ENCODE measurements around the gene SPATA9.
A peak's percentile ranks its signal among the peaks of the same experiment; 100 is the strongest.
"Not testable (repeated sequence)": the region's sequence is repeated elsewhere in the genome, so short reads cannot be mapped to it uniquely, and the experiment has no call there.

Gene SPATA9

GRCh38 chr5:95672641-95673040 is 10.2 kb downstream of the SPATA9 start:
- no peak for FAIRE-seq

- no peak for FAIRE-seq
Observed at GRCh38 chr5:95671826-95672225, 11.0 kb downstream of the SPATA9 start.

GRCh38 chr5:95670568-95670967 is 12.2 kb downstream of the SPATA9 start:
- FAIRE-seq, result no peak

GRCh38 chr5:95669985-95670384 is 12.8 kb downstream of the SPATA9 start:
- FAIRE-seq, result no peak

- peak; percentile 94 for FAIRE-seq
Observed at GRCh38 chr5:95669540-95669939, 13.3 kb downstream of the SPATA9 start.

GRCh38 chr5:95668728-95669127 is 14.1 kb downstream of the SPATA9 start:
- no peak for FAIRE-seq

- no peak for FAIRE-seq
Observed at GRCh38 chr5:95668216-95668615, 14.6 kb downstream of the SPATA9 start.

- FAIRE-seq, result no peak
Observed at GRCh38 chr5:95667678-95668077, 15.1 kb downstream of the SPATA9 start.

- FAIRE-seq, result no peak
Observed at GRCh38 chr5:95667061-95667618, 15.7 kb downstream of the SPATA9 start.

GRCh38 chr5:95664204-95664786 is 18.5 kb downstream of the SPATA9 start:
- FAIRE-seq, result peak; percentile 99

- no peak for FAIRE-seq
Observed at GRCh38 chr5:95662946-95663345, 19.8 kb downstream of the SPATA9 start.

GRCh38 chr5:95660060-95660459 is 22.7 kb downstream of the SPATA9 start:
- no peak for FAIRE-seq

- FAIRE-seq, result no peak
Observed at GRCh38 chr5:95655575-95655974, 27.2 kb downstream of the SPATA9 start.

- FAIRE-seq, result no peak
Observed at GRCh38 chr5:95654196-95654595, 28.6 kb downstream of the SPATA9 start.

- no peak for FAIRE-seq
Observed at GRCh38 chr5:95652849-95653248, 29.9 kb downstream of the SPATA9 start.

GRCh38 chr5:95649842-95650620 is 32.8 kb downstream of the SPATA9 start:
- FAIRE-seq, result no peak

GRCh38 chr5:95649274-95649673 is 33.5 kb downstream of the SPATA9 start:
- FAIRE-seq, result no peak

- peak; percentile 33 for FAIRE-seq
Observed at GRCh38 chr5:95647886-95648860, 34.6 kb downstream of the SPATA9 start.

- peak; percentile 47 for FAIRE-seq
Observed at GRCh38 chr5:95646569-95647431, 36.0 kb downstream of the SPATA9 start, which contains the start of gene RFESD. Gene RFESD, plus strand, starts transcription at chr5:95646777. Its CDS starts 5,495 bp downstream, at chr5:95652272.

- not testable (repeated sequence) for FAIRE-seq
Observed at GRCh38 chr5:95646226-95646568, 36.6 kb downstream of the SPATA9 start.

GRCh38 chr5:95644351-95645042 is 38.3 kb downstream of the SPATA9 start:
- FAIRE-seq, result no peak
